ENCODE results near the gene MBP. TPM values are rescaled to one million over a fixed set of nuclear protein-coding genes. Genes with fewer than 3 reads are reported as not detected.

MBP gene
- total RNA-seq, 2 experiments from 2014 or later, result 138 to 148 TPM

DNA sequence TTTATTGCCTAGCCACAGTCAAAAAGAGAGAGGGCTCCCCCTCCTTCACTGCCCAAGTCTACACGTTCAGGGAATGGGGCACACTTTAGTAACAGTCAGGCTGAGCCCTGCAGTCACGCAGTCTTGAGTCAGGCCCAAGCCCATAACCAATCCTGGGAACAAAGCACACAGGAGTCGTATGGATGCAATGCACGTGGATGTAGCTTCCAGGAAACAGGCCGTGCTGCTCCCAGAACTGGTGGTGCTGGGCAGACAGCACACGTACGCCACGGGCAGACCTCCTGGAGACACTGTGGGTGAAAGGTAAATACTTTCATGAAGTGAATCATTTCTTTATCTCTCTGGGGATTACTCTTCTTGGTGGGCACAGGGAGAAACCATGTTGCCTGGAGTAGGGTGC lies 30.0 kb upstream of the MBP start:
- Mint-ChIP-seq H3K4me1 (peaks cover 3% of the 10 kb centered on the region), H3K27me3 (no peaks in the 10 kb centered on the region), H3K9me3 (no peaks in the 10 kb centered on the region), H3K36me3 (peaks cover 2% of the 10 kb centered on the region), H3K27ac (no peak overlapping the region), H3K4me3 (no peak overlapping the region)
- DNase-seq, result no peak
- POLR2A ChIA-PET, result no interaction called here
- ATAC-seq (ENCODE audit: low read depth), result no peak

DNA sequence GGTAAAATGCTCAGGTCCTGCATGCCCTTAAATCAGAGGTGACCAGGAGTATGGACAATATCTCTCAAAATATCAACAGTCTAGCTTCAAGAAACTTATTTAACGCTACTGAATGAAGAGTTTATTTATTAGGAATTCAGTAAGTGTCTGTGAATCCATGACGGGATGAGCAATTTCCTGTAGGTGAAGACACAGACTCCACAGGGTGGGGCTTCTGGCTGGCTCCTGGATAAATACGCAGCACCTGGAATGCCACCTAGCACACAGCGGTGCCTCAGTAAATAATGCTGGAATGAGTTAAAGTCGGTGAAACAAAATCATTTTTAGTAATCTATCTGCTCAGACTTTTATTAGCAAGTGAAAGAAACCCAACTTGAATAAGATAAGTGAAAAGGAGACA lies 29.4 kb upstream of the MBP start:
- DNase-seq (no peak), ATAC-seq (ENCODE audit: low read depth) (no peak)
- POLR2A ChIA-PET, result no interaction called here
- Mint-ChIP-seq H3K4me3 (no peak overlapping the region), H3K27ac (no peak overlapping the region), H3K9me3 (no peaks in the 10 kb centered on the region), H3K4me1 (peaks cover 3% of the 10 kb centered on the region), H3K36me3 (peaks cover 2% of the 10 kb centered on the region), H3K27me3 (no peaks in the 10 kb centered on the region)

DNA sequence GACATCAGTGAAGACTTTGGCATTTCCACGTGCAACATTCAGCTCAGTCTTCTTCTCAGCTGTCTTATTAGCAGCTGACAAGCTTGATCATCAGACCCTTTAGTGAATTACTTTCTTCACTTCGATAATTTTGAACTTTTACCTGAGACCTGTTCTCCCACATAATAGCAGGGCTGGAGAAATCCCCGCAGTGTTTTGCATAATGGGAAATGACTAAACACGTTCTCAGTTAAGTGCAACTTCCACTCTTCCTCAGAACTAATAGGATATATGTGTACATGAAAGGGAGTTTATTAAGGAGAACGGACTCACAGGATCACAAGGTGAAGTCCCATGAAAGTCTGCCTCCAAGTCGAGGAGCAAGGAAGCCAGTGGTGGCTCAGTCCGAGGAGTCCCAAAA lies 28.8 kb upstream of the MBP start:
- POLR2A ChIA-PET, result no interaction called here
- H3K4me3 Mint-ChIP-seq, result no peak overlapping the region
- no peak for ATAC-seq (ENCODE audit: low read depth)
- DNase-seq, result no peak
- H3K27me3 Mint-ChIP-seq, result no peaks in the 10 kb centered on the region
- H3K4me1 Mint-ChIP-seq, result peaks cover 3% of the 10 kb centered on the region
- no peaks in the 10 kb centered on the region for H3K9me3 Mint-ChIP-seq
- H3K27ac Mint-ChIP-seq, result no peak overlapping the region
- peaks cover 2% of the 10 kb centered on the region for H3K36me3 Mint-ChIP-seq

DNA sequence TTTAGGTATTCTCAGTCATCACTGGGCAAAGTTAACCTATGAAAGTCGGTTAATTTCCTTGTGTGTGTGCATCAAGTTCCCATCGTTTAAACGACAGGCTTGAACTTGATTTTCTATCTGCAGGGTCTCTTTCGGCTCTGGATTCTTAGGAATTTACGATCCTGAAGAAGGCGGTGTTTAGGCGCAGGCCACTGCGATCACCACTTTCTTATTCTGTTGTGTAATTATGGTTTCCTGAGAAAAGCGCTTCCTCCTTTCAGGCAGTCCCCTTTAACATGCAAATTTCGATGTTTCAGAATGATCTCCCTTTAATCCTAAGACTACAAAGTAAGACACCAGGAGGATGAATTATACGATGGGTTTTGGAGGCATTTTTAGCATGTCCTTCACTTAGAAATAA lies 27.9 kb upstream of the MBP start:
- DNase-seq (no peak), ATAC-seq (ENCODE audit: low read depth) (no peak)
- no peak overlapping the region for H3K4me3 Mint-ChIP-seq
- H3K9me3 Mint-ChIP-seq, result no peaks in the 10 kb centered on the region
- H3K27ac Mint-ChIP-seq, result no peak overlapping the region
- H3K4me1 Mint-ChIP-seq, result peaks cover 3% of the 10 kb centered on the region
- H3K27me3 Mint-ChIP-seq, result no peaks in the 10 kb centered on the region
- H3K36me3 Mint-ChIP-seq, result peaks cover 2% of the 10 kb centered on the region
- POLR2A ChIA-PET, result no interaction called here

DNA sequence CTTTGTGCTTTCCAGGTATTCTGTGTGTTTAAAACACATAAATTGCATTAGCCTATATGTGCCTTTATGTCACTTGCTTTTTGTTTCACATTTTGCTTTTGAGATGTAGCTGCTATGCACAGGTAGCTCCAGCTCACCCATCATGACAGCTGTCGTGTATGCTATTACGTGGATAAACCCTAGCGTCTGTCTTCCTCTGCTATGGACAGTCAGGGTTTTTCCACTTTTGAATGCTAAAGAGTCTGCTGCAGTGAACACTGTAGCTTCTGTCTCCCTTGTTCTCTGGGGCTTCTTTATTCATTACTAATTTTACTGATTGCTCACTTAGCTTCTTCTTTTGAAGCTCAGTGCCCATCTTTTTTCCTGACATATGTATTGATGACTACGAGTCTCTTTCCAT lies 24.7 kb upstream of the MBP start:
- POLR2A ChIA-PET, result no interaction called here
- H3K36me3 Mint-ChIP-seq, result peaks cover 2% of the 10 kb centered on the region

DNA sequence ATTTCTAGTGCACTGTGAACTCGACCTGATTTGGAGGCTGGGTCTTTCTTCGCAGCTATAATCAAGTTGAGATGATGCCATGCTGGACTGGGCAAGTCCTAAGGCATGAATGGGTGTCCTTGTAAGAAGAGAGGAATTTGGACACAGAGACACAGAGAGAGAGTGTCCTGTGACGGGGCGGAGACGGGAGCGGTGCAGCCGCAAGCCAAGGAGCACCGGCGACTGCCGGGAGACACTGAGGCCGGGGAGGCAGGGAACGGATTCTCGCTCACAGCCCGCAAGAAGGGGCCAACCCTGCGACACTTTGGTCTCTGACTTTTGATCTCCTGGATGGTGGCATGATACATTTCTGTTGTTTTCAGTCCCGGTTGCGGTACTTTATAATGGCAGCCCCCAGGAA lies 22.4 kb upstream of the MBP start:
- Mint-ChIP-seq H3K4me1 (peaks cover 7% of the 10 kb centered on the region), H3K4me3 (no peak overlapping the region), H3K27me3 (no peaks in the 10 kb centered on the region), H3K27ac (no peak overlapping the region), H3K36me3 (peaks cover 2% of the 10 kb centered on the region), H3K9me3 (no peaks in the 10 kb centered on the region)
- ATAC-seq (ENCODE audit: low read depth) (no peak), DNase-seq (no peak)
- POLR2A ChIA-PET, result no interaction called here

More for the DNA sequence above, 24.7 kb upstream of the MBP start:
- Mint-ChIP-seq H3K27me3 (no peaks in the 10 kb centered on the region), H3K27ac (no peak overlapping the region), H3K4me1 (peaks cover 3% of the 10 kb centered on the region), H3K9me3 (no peaks in the 10 kb centered on the region), H3K4me3 (no peak overlapping the region)
- ATAC-seq (ENCODE audit: low read depth) (no peak), DNase-seq (no peak)

DNA sequence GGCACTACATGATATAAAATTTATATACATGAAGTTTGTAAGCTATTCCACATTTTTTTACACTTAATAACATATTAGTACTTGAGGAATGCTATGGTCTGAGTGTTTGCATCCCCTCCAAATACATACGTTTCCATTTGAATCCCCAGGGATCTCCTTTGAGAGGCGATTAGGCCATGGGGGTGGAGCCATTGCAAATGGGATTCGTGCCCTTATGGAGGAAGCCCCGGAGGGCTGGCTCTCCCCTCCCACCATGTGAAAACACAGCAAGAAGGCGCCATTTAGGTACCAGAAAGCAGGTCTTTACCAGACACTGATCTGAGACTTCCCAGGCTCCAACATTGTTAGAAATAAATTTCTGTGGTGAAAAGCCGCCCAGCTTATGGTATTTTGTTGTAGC lies 20.8 kb upstream of the MBP start:
- Mint-ChIP-seq H3K36me3 (no peaks in the 10 kb centered on the region), H3K9me3 (no peaks in the 10 kb centered on the region), H3K4me3 (no peak overlapping the region), H3K4me1 (peaks cover 8% of the 10 kb centered on the region), H3K27me3 (no peaks in the 10 kb centered on the region), H3K27ac (no peak overlapping the region)
- POLR2A ChIA-PET, result no interaction called here
- ATAC-seq (ENCODE audit: low read depth), result no peak
- no peak for DNase-seq

DNA sequence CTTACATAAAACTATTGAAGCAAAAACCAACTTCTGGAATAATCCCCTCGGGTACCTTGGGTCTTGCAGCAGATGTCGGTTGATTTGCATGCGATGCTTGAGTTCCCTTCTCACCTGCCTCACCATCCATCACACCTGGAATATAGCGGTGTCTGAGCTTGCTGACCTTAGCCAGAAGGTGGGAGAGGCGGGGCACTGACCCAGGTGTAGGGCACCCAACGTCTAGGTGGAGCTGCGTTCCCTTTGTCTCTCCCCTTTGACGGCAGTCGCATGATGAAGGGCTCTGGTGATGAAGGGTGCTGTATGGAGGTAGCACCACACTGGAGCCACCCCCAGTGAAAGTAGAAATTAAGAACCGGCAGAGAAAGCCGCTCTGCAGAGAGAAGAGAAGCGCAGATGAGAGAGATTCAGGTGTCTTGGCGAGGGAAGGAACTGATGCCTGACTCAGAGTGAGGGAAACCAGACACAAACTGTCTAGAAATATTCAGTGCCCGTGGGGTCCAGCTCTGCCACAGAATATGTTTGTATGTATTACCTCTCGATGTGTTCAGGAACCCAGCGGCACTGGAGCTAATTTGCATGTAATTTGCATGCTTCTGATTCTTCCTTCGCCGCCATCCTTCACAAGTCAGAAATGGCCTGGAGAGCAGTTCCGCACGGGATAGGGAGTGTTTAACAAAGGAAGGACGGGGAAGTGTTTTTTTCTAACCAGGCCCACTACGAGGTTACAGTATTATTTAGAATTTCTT lies 19.4 kb upstream of the MBP start:
- peaks cover 3% of the 10 kb centered on the region for H3K36me3 Mint-ChIP-seq
- peaks cover 16% of the 10 kb centered on the region for H3K4me1 Mint-ChIP-seq
- no peak overlapping the region for H3K27ac Mint-ChIP-seq
- no peaks in the 10 kb centered on the region for H3K9me3 Mint-ChIP-seq
- DNase-seq (no peak), ATAC-seq (ENCODE audit: low read depth) (no peak)
- no peaks in the 10 kb centered on the region for H3K27me3 Mint-ChIP-seq
- H3K4me3 Mint-ChIP-seq, result no peak overlapping the region
- POLR2A ChIA-PET, result no interaction called here

DNA sequence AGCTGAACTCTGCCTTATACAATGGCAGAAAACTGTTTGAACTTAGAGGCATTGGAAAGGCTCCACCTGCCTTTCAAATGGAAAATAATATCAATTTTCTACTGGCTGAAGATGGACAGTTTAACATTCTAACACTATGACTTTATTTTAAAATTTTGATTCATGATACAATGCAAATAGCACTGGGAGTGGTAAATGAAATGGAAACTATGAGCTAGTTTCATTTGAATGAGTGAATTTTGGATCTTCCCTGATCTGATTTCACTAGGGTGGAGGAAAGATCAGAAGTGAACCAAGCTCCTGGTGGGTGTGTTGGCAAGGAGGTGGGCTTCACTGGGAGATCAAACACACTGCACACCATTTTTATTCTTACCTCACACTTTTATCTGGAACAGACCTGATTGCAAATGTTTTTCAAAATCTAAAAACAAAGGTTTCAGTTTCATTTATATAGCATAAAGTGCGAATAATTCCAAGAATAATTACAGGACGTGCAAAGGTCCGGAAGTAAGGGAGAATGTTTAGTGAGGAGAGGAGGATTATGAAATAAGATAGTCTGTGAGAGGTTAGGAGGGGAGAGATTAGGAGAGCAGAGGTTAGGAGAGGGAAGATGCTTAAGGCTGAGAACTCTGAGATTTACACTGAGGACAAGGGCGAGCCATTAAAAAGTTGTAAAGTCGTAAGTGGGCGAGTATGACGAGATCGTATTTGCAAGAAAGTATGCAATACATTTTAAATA lies 18.6 kb upstream of the MBP start:
- ATAC-seq (ENCODE audit: low read depth), result no peak
- H3K4me3 Mint-ChIP-seq, result no peak overlapping the region
- peaks cover 3% of the 10 kb centered on the region for H3K36me3 Mint-ChIP-seq
- peak overlapping the region; percentile 32 for H3K27ac Mint-ChIP-seq
- peaks cover 17% of the 10 kb centered on the region for H3K4me1 Mint-ChIP-seq
- POLR2A ChIA-PET, result no interaction called here
- H3K27me3 Mint-ChIP-seq, result no peaks in the 10 kb centered on the region
- DNase-seq, result no peak
- H3K9me3 Mint-ChIP-seq, result no peaks in the 10 kb centered on the region

DNA sequence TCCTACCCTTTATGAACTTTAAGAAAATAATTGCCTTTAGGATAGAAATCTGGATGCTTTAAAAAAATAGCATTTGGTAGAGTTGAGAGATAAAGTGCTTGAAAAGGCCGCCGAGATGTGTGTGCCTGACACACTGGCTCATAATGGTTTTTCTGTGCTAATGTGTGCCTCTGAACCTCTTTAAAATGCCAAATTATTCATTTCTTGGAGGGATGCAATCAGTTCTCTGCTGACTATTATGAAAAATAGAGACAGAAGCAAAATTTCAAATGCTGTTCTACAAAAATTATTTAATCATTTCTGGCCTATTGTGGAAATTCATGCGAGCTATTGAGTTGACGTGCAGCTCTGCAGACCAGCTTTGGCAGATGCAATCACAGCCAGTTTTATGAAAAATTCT lies 18.0 kb upstream of the MBP start:
- Mint-ChIP-seq H3K4me1 (peaks cover 17% of the 10 kb centered on the region), H3K27ac (no peak overlapping the region), H3K9me3 (no peaks in the 10 kb centered on the region), H3K36me3 (peaks cover 3% of the 10 kb centered on the region), H3K4me3 (no peak overlapping the region), H3K27me3 (no peaks in the 10 kb centered on the region)
- ATAC-seq (ENCODE audit: low read depth) (no peak), DNase-seq (no peak)
- POLR2A ChIA-PET, result no interaction called here

DNA sequence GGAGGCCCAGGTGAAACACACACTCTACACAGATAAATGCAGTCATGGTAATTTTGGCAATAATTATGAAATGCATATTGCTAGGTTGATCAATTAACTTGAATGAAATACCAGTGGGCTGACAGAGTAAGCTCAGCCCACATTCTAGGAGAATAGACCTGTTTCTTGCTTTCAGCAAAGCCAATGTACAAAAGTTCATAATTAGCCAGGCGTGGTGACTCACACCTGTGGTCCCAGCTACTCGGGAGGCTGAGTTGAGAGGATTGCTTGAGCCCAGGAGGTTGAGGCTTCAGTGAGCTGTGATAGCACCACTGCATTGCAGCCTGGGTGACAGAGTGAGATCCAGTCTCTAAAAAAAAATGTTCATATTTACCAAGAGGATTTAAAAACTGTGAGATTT lies 15.7 kb upstream of the MBP start:
- H3K27me3 Mint-ChIP-seq, result no peaks in the 10 kb centered on the region
- peaks cover 6% of the 10 kb centered on the region for H3K36me3 Mint-ChIP-seq
- DNase-seq (no peak), ATAC-seq (ENCODE audit: low read depth) (no peak)
- POLR2A ChIA-PET, result no interaction called here
- peaks cover 17% of the 10 kb centered on the region for H3K4me1 Mint-ChIP-seq
- H3K4me3 Mint-ChIP-seq, result no peak overlapping the region
- H3K27ac Mint-ChIP-seq, result no peak overlapping the region
- peaks cover 6% of the 10 kb centered on the region for H3K9me3 Mint-ChIP-seq

DNA sequence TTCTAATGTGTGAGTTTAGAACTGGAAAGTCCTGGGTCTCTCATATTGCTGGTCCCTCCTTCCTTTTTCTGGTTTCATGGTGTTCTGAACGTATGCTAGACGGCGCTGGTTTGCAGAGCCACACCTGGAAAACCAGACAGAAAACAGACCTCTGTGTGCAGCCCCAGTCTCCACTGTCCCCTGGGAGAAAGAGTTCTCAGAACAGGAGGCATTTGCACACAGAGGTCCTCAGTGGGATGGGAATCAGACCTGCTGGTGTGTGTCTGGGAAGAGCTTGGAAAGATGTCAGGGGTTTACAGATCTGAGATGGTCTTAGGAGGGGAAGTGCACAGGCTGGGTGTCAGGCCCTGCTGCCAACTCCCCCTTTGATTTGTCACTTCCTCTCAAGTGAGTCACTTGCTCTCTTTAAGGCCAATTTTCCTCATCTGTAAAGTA lies 14.9 kb upstream of the MBP start:
- peaks cover 17% of the 10 kb centered on the region for H3K4me1 Mint-ChIP-seq
- H3K27me3 Mint-ChIP-seq, result no peaks in the 10 kb centered on the region
- peaks cover 10% of the 10 kb centered on the region for H3K9me3 Mint-ChIP-seq
- POLR2A ChIA-PET, result interaction anchor here (1.1 kb wide), 1 partner anchor 47 kb away, joined by 3 read pairs; no protein-coding TSS in a partner anchor
- H3K4me3 Mint-ChIP-seq, result peak overlapping the region; percentile 34
- peak overlapping the region; percentile 90 for H3K27ac Mint-ChIP-seq
- H3K36me3 Mint-ChIP-seq, result peaks cover 8% of the 10 kb centered on the region
- no peak for DNase-seq
- ATAC-seq (ENCODE audit: low read depth), result peak; percentile 83

DNA sequence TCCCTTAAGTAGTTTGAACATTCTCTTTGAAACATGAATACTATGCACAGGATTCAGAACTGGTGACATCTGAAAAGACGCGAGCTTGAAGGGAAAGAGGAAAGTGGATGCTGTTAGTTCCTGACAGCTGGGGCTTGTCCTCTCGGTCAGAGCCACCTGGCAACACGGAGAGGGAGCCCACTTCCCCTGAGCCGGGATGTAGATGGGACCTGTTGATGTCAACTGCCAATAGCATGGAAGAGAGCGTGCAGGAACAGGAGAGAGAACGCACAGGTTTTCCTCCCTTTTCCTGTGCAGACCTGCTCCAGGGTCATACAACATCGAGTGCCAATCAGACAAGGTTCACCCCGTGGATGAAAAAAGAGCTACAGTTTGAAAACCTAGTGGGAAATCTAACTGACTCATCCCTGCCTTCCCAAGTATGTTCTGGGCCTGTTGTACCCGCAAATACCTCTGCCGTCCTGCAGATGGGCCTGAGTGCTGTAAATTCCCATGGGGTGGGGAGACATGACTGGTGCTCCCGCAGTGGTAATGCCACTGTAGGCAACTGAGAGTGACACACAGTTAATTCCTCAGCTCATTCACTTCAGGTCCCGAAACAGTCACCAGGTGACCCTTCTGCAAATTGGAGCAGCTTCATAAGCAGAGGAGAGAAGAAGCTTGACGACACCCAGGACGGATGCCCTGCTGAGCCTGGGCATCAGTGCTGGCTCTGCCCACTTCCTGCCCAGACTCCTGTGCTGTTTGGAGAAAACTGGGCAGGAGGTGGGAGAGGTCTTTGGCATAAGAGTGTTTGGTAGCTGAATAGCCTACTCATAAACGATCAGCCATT lies 13.9 kb upstream of the MBP start:
- peaks cover 15% of the 10 kb centered on the region for H3K36me3 Mint-ChIP-seq
- H3K9me3 Mint-ChIP-seq, result peaks cover 17% of the 10 kb centered on the region
- peaks cover 16% of the 10 kb centered on the region for H3K4me1 Mint-ChIP-seq
- H3K27me3 Mint-ChIP-seq, result no peaks in the 10 kb centered on the region
- POLR2A ChIA-PET, result no interaction called here
- no peak overlapping the region for H3K27ac Mint-ChIP-seq
- ATAC-seq (ENCODE audit: low read depth), result no peak
- no peak overlapping the region for H3K4me3 Mint-ChIP-seq
- no peak for DNase-seq

Measured in activated naive CD8-positive, alpha-beta T cell treated with anti-CD3 and anti-CD28 coated beads, Interleukin-2, amount 10 ng/mL, durations not matched to agents 7 days and 5 days (primary cell).